NB4 (cell line): ENCODE data around the gene ILK.

Source experiments
- DNase-seq: peaks from one replicate; pipeline ENCODE4 v3.0.0; 2010; ENCODE audit warnings: low read depth
- H3K4me3 ChIP-seq: one replicate; pipeline ENCODE4 v1.5.1; 2011; ENCODE audit warnings: mild to moderate bottlenecking, low read depth, low read length, moderate library complexity
- MYC ChIP-seq: IDR thresholded peaks from 2 replicates; pipeline ENCODE4 v1.6.1; 2011; ENCODE audit warnings: low read depth, low read length
- POLR2A ChIP-seq: IDR thresholded peaks from 2 replicates; pipeline ENCODE4 v1.6.1; 2011; ENCODE audit warnings: mild to moderate bottlenecking; ENCODE audit not compliant: insufficient read length; ENCODE audit errors: extremely low read depth
- TF ChIP-seq, protein P1 (sequence below): IDR thresholded peaks from 2 replicates; pipeline ENCODE4 v1.6.1; 2011; ENCODE audit warnings: low read depth, low read length
- TF ChIP-seq, protein P2 (sequence below): IDR thresholded peaks from one replicate; pipeline ENCODE4 v1.5.1; 2012; ENCODE audit warnings: low read depth, low read length

Gene ILK

DNA sequence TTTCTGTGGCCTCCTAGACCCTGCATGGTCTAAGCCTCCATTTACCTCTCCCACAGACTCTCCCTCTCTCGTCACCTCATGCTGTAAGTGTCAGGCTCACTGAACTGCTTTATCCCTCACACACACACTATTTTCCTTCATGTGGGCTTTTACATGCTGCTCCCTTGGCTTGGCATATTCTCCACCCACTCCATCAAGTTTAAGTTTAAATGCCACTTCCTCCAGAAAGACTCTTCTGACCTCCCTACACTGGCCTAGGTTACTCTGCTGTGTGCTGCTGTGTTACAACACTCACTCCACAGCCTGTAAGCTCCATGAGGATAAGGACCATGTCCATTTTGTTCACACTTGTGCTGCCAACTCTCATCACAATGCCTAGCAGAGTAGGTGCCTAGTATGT, 49.5 kb downstream of the ILK start:
- TF ChIP-seq POLR2A (no peak), MYC (no peak)
- TF ChIP-seq, protein P1, sequence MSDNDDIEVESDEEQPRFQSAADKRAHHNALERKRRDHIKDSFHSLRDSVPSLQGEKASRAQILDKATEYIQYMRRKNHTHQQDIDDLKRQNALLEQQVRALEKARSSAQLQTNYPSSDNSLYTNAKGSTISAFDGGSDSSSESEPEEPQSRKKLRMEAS: no peak
- TF ChIP-seq, protein P2, sequence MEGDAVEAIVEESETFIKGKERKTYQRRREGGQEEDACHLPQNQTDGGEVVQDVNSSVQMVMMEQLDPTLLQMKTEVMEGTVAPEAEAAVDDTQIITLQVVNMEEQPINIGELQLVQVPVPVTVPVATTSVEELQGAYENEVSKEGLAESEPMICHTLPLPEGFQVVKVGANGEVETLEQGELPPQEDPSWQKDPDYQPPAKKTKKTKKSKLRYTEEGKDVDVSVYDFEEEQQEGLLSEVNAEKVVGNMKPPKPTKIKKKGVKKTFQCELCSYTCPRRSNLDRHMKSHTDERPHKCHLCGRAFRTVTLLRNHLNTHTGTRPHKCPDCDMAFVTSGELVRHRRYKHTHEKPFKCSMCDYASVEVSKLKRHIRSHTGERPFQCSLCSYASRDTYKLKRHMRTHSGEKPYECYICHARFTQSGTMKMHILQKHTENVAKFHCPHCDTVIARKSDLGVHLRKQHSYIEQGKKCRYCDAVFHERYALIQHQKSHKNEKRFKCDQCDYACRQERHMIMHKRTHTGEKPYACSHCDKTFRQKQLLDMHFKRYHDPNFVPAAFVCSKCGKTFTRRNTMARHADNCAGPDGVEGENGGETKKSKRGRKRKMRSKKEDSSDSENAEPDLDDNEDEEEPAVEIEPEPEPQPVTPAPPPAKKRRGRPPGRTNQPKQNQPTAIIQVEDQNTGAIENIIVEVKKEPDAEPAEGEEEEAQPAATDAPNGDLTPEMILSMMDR: no peak
- DNase-seq: peak; percentile 30
- no peak overlapping the region for H3K4me3 ChIP-seq

DNA sequence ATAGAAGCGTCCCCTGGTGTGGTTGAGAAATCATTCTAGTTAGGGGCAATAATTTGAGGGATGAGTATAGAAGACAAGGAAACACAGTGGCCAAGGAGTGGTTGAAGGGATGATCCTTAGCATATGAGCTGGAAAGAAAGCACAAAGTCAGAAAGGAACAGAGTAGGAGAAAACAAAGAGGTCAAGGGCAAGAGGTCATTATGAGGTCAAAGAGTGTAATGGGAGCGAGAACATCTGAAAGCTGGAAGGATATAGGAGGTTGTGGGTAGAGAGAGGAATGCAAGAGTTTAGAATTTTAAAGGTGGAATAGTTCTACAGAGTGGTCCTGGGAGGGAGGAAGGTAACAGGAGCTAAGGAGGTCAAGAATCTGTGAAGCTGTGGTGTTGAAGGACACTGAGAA, 50.1 kb downstream of the ILK start:
- no peak for DNase-seq
- no peak overlapping the region for H3K4me3 ChIP-seq
- TF ChIP-seq MYC: no peak
- TF ChIP-seq, protein P2: no peak
- TF ChIP-seq, protein P1: no peak
- no peak for TF ChIP-seq POLR2A

DNA sequence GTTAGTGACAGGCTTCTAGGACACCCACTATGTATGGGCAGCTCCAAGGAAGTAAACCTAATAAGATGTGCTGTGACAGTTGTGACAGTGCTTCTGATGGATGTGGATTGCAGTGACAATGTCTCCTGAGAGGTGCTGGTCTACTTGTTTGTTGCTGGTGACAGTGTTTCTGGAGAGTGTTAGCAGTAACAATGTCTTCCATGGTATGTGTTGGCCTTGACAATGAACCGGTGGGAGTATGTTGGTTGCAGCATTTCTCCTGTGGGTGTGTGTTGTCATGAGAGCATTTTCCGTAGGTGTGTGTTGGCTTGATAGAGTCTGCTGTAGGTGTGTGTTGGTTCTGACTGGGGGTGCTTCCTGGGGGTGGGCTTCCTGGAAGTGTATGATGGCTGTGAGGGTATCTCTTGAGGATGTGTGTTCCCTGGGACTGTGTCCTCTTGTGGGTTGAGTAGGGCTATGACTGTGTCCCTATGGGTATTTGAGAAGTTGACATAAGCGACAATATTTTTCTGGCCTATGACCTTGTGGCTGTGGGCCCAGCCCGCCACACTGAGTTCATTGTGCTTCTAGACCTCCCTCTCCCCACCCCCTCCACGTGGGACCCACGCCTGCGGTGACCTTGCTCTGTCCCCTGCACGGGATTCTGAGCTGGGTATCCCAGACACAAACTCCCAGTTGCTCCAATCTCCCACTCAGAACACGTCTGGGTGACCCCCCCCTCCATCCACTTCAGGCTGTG, 50.9 kb downstream of the ILK start:
- no peak for DNase-seq
- TF ChIP-seq MYC (no peak), POLR2A (no peak)
- TF ChIP-seq, protein P1: no peak
- TF ChIP-seq, protein P2: no peak
- H3K4me3 ChIP-seq: no peak overlapping the region

DNA sequence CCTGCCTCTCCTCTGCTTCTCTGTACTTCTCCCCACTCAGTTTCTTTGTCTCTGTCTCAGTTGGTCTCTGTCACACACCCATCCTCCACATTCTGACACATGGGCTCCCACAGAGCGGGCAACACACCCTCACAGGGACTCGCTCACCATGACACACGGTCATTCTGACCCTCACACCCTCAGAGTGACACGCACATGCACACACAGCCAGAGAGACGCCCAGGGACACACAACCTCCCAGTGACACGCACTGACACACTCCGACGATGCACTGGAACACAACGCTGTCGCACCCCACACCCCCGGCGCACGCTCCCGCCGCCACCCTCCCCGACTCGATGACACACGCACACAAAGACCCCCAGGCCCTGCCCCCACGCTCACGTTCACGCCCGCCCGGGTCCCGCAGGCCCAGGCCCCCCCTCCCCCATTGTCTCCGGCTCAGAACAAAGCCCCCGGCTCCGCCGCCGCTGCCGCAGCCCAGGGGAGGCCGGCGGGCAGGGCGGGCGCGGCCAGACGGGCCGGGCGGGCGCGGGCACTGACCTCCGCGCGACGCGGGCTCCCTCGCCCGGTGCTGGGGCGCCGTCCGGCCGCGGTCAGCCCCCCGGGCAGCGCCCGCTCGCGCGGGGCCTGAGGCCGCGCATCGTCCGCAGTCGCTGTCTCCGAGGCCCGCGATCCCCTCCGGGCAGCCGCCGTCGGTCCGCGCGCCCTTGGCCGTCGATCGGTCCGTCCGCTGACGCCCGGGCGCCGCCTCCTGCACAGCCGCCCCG, 51.6 kb downstream of the ILK start:
- DNase-seq: no peak
- no peak overlapping the region for H3K4me3 ChIP-seq
- TF ChIP-seq POLR2A (no peak), MYC (no peak)
- TF ChIP-seq, protein P2: no peak
- TF ChIP-seq, protein P1: no peak

DNA sequence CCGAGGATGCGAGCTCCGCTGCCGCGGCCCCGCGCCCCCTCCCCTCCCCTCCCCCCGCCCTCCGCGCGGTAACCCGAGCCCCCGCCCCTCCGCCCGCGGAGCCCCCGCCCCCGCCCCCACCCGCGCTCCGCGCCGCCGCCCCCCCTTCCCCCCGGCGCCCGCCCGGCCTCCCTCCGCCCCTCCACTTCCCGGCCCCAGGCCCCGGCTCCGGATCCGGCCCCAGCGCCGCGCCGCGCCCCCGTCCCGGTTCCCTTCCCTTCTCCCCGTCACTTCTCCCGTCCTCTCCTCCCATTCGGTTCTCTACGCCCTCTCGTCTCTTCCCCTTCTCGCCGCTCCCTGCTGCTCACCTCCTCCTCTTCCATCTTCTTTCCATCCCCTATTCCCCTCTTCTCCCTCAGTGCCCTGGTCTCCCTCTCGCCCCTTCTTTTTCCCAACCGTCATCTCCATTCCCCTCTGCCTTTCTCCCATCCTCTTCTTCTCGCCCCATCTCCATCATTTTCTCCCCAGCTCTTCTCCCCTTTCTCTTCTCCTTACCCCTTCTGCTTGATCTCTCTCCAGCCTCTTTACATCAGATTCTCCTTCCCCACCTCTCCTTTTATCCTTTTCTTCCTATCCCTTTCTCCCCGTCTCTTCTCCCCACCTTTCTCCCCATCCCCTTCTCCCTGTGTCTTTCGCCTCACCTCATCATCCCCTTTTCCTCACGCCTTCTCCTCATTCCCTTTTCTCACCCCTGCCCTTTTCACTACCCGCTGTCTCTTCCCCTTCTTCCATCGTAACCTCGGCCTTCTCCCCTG, 52.4 kb downstream of the ILK start, which contains the start of gene DCHS1:
DCHS1 (minus strand) TSS at position 20 of the 794 bp plus-strand sequence. CDS start 14,196 bp downstream, outside the sequence.
- TF ChIP-seq, protein P1: no peak
- TF ChIP-seq POLR2A: no peak
- TF ChIP-seq, protein P2: no peak
- TF ChIP-seq MYC: no peak
- no peak for DNase-seq
- H3K4me3 ChIP-seq: no peak within 1 kb of the TSS
